NCI-H128 (cell line): ENCODE results near the gene VSIG10L.

Experiments used
- DNase-seq: peaks from one replicate; lab custom pipeline; 2025; ENCODE audit not compliant: unreplicated experiment; lab: John Stamatoyannopoulos, UW

VSIG10L gene

DNA sequence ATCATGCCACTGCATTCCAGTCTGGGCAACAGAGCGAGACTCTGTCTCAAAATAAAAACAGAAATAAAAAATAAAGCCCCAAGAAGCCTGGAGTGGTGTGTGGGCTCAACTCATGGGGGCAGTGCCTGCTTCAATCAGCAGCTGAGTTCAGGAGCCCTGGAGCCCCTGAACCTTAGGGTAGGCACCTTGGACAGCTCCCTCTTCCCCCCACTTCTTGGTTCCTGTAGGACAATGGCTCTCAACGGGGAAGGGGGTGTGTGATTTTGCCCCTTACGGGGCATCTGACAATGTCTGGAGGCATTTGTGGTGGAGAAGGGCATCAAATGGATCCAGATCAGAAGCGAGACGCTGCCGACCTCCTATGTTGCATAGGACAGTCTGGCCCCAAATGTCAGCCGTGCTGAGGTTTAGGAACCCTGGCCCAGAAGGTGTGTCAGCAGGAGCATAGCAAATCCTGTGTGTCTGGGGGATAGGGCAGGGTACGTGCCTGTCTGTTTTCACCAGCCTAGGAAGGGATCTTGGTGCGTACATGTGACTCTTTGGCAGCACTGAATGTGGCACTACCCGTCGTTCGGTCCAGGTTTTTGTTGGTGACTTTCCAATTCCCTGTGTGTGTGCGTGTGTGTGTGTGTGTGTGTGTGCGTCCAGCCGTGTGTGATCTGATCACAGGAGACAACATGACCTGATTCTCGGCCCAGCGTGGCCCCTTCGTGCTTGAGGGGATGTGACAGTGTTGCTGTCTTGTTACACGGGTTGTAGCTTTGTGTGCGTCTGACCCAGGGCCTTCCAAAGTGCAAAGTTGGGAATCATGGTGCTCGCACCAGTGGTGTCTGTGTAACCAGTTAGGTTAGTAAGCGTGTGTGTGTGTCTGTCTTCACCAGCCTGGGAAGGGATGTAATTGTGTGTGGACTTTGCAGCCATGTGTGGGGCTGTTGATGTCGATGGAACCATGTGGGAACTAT lies 23.0 kb downstream of the VSIG10L start:
- no peak for DNase-seq

DNA sequence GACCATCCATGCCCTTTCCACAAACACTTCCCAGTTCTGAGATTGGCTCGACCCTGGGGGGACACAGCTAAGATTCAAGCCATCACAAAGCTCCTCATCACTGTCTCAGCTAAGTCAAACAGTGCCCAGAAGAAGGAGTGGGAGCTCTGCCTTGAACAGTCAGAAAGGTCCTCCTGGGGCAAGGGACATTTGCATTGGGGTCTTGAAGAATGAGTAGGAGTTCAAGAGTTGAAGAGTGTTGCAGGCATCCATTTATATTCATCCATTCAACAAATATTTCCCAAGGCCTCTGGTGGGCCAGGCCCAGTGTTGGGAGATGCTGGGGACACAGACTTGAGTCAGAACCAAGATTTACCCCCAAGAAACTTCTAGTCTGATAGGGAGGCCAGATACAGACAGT lies 24.0 kb downstream of the VSIG10L start:
- no peak for DNase-seq

DNA sequence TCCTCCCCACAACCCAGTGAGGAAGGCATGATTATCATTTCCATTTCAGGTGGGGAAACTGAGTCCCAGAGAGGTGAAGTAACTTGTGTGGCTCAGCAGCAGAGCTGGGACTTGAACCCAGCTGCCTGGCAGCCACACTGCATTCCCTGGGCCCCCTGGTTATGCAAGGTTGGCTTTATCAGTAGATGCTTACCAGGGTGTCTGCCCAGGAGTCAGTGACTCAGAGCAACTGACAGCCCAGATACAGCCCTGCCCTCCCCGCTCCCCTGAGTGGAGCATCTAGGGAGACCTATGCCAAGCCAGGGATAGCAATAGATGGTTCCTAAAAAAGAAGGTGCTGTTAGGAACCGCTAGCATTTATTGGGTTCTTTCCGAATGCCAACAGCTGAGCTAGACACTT lies 24.6 kb downstream of the VSIG10L start:
- DNase-seq = no peak

DNA sequence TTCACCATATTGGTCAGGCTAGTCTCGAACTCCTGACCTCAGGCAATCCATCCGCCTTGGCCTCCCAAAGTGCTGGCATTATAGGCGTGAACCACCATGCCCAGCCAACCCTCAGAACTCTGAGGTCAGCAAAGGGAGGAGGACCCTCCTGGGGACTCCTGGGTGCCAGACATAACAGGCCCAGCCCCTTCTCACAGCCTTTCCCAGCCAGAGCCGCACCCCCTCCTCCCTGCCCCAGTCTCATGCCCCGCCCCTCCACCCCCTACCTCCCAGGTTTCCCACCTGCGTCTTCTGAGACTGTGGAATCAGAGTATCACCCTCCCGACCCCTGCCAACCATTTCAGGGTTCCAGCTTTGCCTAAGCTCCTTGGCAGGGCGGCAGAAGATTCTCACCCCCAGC lies 25.3 kb downstream of the VSIG10L start:
- no peak for DNase-seq

DNA sequence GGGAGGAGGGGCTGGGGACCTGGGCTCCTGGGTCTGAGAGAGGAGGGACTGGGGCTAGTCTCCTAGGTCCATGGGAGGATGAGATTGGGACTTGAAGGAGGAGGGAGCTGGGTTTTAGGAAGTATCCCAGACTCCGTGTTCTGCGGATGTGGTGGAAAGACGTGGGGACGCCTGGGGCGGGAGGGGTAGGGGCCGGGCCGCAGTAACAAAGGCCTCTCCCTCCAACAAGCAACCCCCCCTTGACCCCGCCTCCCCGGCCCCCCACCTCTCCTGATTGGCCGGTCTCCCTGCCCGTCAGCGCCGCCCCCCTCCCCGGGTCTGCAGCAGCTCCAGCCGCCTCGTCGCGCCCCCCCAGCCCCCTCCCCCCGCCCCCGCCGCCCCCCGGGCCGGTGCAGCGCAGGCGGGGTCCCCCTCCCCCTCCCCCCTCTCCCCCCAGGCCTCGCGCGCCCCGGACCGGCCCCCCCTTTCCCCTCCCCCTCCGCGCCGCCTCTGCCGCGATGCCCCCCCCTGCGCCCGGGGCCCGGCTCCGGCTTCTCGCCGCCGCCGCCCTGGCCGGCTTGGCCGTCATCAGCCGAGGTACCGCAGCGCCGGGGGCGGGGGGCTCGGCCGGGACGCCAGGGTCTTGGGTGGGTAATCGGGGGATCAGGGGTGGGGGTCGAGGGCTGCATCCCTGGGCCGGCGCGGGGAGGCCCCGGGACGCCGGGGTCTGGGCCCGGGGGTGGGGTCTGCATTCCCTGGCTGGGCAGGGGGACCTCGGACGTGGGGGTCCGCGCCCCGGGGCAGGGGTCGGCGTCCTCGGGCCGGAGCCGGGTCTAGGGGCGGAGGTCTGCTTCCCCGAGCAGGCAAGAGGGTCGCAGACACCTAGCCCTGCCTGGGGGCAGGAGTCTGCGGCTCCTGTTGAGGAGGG lies 30.3 kb downstream of the VSIG10L start, which contains the start of gene IGLON5:
Gene IGLON5, plus strand, starts transcription at position 294 of the 907 bp plus-strand sequence. Its CDS starts 204 bp downstream, at position 498.
- no peak for DNase-seq

DNA sequence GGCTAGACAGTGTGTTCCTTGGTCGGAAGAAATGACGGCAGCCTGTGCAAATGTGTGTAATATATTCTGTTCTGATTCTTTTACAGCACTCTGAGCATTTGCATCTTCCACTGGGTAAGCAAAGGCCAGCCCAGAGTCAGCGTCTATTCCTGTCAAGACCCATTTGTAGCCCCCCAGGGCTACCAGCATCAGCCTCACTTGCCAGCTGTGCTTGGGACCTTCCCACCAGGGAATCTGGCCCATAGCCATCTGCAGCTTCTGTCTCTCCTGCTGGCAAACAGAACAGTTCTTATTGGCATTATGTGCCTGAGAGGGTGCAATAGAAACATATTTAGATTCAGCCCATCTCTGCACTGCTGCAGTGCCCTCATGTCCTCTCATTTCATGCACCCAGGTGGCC lies 36.5 kb downstream of the VSIG10L start:
- no peak for DNase-seq

DNA sequence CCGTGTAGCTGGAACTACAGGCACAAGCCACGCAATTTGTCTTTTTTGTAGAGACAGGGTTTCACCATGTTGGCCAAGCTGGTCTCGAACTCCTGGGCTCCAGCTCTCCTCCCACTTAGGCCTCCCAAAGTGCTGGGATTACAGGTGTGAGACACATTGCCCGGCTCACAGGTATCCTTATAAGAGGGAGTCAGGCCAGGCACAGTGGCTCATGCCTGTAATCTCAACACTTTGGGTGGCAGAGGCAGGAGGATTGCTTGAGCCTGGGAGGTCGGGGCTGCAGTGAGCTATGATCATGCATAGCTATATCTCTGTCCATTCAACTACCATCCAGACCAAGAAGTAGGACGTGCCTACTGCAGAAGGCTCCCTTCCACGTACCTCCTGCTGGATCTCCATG lies 40.7 kb downstream of the VSIG10L start:
- no peak for DNase-seq

DNA sequence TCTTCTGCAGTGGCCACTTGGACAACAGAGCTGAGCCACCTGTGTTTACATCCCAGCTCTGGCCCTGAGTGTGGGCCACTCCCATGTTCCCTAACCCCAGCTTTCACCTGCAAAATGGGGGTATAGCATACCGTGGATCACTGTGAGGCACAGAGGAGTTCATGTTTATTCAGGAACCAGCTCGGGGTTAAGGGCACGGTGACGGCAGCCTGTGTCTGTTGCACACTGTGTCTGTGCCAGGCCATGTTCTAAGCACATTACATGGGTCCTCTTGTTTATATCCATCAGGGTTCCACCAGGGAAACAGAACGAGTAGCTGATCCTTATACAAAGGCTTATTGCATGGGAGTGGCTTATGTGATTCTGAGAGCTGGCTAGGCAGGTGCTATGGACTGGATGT lies 44.5 kb downstream of the VSIG10L start:
- DNase-seq = no peak

DNA sequence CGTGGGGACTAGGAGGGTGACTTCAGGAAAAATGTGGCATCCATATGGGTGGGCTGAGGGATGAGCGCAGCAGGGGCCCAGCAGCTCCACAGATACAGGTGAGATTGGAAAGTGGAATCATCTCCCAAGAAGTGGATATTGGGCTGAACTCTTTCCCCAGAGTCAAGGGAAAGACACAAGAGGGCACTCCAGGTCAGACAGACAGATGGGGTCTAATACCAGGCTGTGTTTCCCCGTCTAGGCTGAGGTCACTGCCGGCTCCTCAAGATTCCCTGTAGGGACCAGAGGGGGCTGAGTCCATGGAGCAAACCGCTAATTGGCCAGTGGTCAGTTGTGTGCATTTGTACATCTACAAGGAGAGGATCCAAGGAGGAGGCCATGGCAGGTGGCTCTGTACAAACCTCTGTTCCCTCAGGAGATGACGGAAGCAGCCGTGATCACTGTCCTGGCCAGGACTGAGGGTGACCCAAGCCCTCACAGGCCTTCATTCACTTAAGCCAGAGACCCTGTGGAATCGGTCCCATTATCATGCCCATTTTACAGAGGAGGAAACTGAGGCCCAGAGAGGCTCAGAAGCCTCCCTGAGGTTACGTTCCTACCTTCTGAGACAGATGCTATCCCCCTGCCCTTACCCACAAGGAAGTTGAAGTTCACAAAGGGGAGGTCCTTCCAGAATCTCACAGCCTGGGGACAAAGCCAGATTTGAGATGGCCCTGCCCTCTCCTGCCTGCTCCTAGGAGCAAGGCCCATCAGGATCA lies 45.4 kb downstream of the VSIG10L start:
- DNase-seq = no peak

DNA sequence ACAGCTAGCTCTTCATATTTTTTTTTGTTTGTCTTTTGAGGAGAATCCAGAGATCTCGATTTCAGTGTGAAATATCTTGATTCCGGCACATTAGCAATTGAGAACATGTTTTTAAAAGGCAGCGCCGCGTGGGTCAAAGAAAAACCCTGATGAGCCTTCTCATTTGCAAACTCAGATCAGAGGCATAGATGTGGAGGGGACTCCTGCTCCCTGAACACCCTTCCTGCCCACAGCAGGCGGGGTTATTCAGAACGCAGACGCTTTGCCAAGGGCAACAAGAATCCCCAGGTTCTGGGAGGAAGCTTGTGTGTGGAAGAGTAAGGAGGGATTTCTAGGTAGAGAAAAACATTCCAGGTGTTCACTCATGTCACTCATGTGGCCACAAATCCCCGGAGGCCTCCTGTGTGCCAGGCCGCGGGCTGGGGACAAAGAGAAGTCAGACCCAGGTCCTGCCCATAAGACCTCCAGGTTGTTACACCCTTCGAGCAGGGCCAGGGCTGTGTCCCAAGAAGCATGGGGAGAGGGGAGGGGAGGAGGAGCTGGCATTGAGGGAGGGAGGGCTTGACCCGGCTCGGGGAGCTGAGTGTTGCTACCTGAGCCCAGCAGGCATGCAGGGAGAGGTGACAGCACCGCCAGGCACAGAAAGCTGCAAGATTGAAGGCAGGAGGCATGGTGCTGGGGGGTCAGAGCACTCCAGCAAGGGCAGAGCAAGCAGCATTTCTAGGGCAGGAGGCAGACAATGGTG lies 46.4 kb downstream of the VSIG10L start:
- DNase-seq = no peak

DNA sequence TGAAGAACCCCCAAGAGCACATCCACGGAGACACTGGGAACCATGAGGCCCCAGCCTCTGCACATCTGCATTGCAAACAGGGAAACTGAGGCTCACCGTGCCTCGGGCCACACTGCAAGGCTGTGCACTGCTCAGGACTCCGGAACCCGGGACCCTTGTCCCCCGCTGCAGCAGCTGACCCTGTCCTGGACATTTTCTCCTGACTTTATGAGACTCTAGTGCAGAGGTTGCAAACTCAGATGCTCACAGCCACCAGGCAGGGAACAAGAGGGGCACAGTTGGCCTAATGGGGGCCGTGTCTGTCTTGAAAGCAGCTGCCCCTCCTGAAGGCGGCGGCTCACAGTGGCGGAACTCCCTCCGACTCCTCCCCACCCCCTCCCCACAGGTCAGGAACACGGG lies 47.0 kb downstream of the VSIG10L start:
- no peak for DNase-seq

DNA sequence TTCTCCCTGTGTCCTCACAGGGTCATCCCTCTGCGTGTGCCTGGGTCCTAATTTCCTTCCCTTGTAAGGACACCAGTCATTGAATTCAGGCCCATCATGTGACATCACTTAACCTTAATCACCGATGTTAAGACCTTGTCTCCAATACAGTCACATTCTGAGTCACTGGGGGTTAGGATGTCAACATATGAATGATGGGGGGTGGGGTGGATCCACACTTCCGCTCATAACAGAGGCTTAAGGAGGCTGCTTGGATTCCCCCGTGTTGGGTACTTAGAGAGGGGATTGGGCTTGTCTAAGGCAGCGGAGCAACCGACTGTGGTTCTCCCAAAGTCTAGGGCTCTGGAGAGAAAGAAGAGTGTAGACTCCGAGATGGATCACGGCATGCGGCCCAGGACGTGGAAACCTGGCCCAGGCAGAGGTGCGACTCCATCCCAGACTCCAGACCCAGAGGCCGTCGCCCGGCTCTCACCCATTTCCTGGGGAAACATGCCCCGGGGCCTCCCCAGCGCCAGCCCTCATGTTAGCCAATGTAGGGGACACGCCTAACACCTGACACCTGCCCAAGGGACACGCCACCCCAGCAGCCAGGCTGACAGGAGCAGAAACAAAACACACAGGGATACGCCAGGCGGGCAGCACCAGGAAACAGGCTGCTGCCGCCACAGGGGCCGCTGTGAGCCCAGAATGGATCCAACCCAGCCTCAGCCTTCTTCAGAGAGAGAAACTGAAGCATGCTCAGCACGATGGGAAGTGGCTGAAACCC lies 47.5 kb downstream of the VSIG10L start:
- DNase-seq = no peak

DNA sequence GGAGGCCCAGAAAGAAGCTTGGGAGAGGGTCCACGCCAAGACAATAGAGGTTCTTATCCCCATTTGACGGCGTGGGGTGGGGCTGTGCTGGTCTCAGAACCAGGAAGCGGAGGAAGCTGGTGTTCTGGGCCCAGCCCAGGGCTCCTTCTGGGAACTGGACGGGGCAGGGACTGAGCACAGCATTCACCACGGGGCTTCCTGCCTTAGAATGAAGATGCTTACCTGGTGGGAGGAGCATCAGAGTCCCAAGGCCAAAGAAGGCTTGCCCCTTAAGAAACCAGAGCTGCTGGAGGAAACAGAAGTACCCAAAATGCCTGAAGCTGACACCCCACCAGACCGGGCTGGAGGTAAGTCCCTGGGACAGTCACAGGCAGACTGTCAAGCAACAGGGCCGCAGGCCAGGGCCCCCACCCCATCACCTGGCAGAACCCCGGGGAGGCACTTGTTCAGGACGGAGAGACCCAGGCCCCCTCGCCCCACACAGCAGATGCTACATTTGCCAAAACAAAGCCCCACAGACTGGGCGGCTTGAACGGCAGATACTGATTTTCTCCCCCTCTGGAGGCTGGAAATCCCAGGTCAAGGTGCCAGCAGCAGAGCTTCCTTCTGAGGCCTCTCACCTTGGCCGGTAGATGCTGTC lies 48.2 kb downstream of the VSIG10L start:
- DNase-seq = no peak

DNA sequence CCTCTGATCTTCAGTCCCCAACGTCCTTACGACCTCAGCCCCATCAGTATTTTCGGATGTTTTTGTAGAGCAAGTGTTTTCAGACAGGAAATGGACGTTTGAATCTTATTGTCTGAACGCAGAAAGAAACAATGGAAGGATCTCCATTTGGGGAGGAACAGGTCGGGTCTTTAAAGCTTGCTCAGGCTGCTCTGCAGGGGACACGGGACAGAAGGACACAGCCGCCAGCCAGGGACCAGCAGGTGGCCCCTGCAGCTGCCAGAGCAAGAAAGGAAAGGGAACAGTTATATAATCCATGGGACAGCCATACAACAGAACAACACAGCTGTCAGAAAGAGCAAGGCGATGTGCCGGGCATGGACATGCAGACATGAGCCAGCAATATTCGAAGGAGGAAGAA lies 49.0 kb downstream of the VSIG10L start:
- DNase-seq = no peak

DNA sequence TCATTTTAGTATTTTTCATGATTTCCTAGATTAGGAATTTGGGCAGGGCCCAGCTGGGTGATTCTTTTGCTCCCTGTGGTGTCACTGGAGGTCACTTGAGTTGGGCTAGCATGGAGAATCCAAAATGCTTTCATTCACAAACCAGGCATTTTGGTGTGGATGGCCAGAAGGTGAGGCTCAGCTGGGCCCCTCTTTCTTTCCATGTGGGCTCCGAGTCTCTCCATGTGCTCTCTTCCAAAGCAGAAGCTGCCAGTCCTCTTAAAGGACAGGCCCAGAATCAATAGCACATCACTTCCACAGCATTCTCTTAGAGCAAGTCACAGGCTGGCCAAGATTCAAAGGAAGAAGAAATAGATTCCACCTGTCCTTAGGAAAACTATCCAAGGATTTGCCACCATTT lies 52.3 kb downstream of the VSIG10L start:
- no peak for DNase-seq

DNA sequence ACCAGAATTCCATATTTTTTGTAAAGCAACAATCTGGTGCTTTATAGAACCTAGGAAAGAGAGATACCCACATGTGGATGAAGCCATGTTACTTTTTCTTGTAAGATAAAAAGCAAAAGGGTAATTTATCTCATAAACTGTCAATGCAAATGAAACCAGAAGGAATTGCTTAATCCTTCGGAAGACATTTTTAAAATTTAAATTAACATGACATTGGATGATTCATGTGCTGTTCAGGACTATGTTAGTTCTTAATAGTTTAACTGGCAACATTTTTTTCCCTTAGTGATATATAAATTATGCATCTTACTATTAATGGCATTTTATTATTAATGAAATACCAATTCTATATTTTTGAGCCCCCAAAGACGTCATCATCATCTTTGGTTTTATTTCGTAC lies 56.3 kb downstream of the VSIG10L start:
- no peak for DNase-seq

DNA sequence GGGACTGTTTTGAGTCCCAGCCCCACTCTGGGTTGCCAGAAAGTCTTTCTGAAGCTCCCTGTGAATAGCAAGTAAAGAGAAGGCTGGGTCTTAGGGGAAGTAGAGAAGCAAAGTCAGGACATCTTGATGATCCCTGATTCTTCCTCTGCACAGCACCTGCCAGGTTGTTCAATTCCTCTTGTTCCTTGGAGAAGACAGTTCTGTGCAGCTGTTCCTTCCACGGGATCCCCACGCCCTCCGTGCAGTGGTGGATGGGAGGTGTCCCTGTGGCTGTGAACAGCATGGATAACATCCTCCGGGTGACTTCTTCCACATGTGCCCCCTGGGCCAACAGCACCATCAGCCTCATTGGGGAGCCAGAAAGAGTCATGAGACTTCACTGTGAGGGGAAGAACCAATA lies 59.6 kb downstream of the VSIG10L start:
- no peak for DNase-seq
